H1 (cell line): ENCODE results near the gene PSORS1C2. TPM values are rescaled to one million over a fixed set of nuclear protein-coding genes. Genes with fewer than 3 reads are reported as not detected.

ENCODE experiments used
- CTCF ChIA-PET: fragments of 300-600 bp; sonication (Branson Sonifier 250); formaldehyde crosslinking; loops from one replicate; lab custom pipeline; 2021; ENCODE audit not compliant: partially characterized antibody; lab: Charles Lee
- POLR2A ChIA-PET: fragments of 300-600 bp; sonication (Branson Sonifier 250); formaldehyde crosslinking; loops from one replicate; lab custom pipeline; 2021; ENCODE audit warnings: inconsistent platforms; ENCODE audit not compliant: partially characterized antibody; lab: Charles Lee
- DNase-seq, 2 experiments: peaks; one replicate each; pipeline versions ENCODE4 v3.0.0 to v3.0.0-alpha.2; 2010 to 2022; ENCODE audit warnings: low spot score in 2 of 2, low read depth in 1 of 2, mixed read lengths in 1 of 2
- FAIRE-seq: peaks from 2 replicates; lab custom pipeline; 2011; peaks lifted over from hg19 to GRCh38; lab: Jason Lieb, UNC
- H2AFZ ChIP-seq: 2 replicates; pipeline ENCODE4 v1.8.1; 2012; ENCODE audit warnings: low read length, inconsistent platforms
- H2AK5ac ChIP-seq: 2 replicates; pipeline ENCODE4 v1.6.1; 2013; ENCODE audit warnings: low read depth, low read length
- H2BK120ac ChIP-seq: replicated peaks from 2 replicates; pipeline ENCODE3; 2013; ENCODE audit warnings: low read depth, low read length, inconsistent platforms
- H2BK12ac ChIP-seq: 2 replicates; pipeline ENCODE4 v1.6.1; 2013; ENCODE audit warnings: low read depth, low read length
- H2BK15ac ChIP-seq: 2 replicates; pipeline ENCODE4 v1.6.1; 2013; ENCODE audit warnings: low read length
- H2BK20ac ChIP-seq: 2 replicates; pipeline ENCODE4 v1.6.1; 2013; ENCODE audit warnings: low read length
- H2BK5ac ChIP-seq: 2 replicates; pipeline ENCODE4 v1.6.1; 2013; ENCODE audit warnings: low read depth, low read length
- H3K14ac ChIP-seq: 2 replicates; pipeline ENCODE4 v1.6.1; 2013; ENCODE audit warnings: inconsistent platforms; ENCODE audit not compliant: insufficient read length
- H3K18ac ChIP-seq: 2 replicates; pipeline ENCODE4 v1.6.1; 2013; ENCODE audit warnings: low read length; ENCODE audit errors: extremely low read depth
- H3K23ac ChIP-seq: 2 replicates; pipeline ENCODE4 v1.6.1; 2013; ENCODE audit warnings: inconsistent platforms; ENCODE audit not compliant: insufficient read length
- H3K23me2 ChIP-seq: 2 replicates; pipeline ENCODE4 v1.6.1; 2013; ENCODE audit warnings: low read depth, low read length
- H3K27ac ChIP-seq: 2 replicates; pipeline ENCODE4 v1.6.1; 2011; ENCODE audit warnings: low read depth, low read length, inconsistent platforms
- H3K27me3 ChIP-seq, 4 experiments: replicated peaks in 1 of 4; 1 replicate in 1 of 4; 2 replicates in 3 of 4; pipeline versions ENCODE4 v1.6.1 to v1.8.1; 2011 to 2013; ENCODE audit warnings: low read length in 3 of 4, mild to moderate bottlenecking in 3 of 4, inconsistent platforms in 2 of 4, mixed read lengths in 2 of 4, moderate library complexity in 1 of 4; ENCODE audit not compliant: control insufficient read depth in 3 of 4, insufficient read depth in 3 of 4; ENCODE audit errors: extremely low read depth in 1 of 4
- H3K36me3 ChIP-seq, 4 experiments: 2 replicates each; pipeline versions ENCODE4 v1.6.1 to v1.8.1; 2011 to 2013; ENCODE audit warnings: mild to moderate bottlenecking in 4 of 4, low read length in 3 of 4, moderate library complexity in 2 of 4, control low read depth in 1 of 4, inconsistent platforms in 1 of 4; ENCODE audit not compliant: insufficient read depth in 4 of 4, control insufficient read depth in 2 of 4
- H3K4ac ChIP-seq: replicated peaks from 2 replicates; pipeline ENCODE3; 2013; ENCODE audit warnings: low read length, low read depth, mixed read lengths, inconsistent platforms; ENCODE audit not compliant: insufficient read length
- H3K4me1 ChIP-seq, 4 experiments: replicated peaks in 1 of 4; 1 replicate in 1 of 4; 2 replicates in 3 of 4; pipeline versions ENCODE4 v1.6.1 to v1.8.1; 2011 to 2013; ENCODE audit warnings: low read length in 3 of 4, inconsistent platforms in 2 of 4, mixed read lengths in 1 of 4; ENCODE audit not compliant: insufficient read depth in 4 of 4, control insufficient read depth in 3 of 4
- H3K4me2 ChIP-seq, 2 experiments: 2 replicates each; pipeline versions ENCODE4 v1.6.1 to v1.8.1; 2011 to 2013; ENCODE audit warnings: low read depth in 2 of 2, low read length in 2 of 2, control low read depth in 1 of 2, inconsistent platforms in 1 of 2, mild to moderate bottlenecking in 1 of 2; ENCODE audit not compliant: insufficient read depth in 1 of 2
- H3K4me3 ChIP-seq, 4 experiments: fragments of 200-600, 300-600 bp in 1 of 4; sonication (generic), shearing (Covaris generic), sonication (Bioruptor Twin) in 1 of 4; 2 replicates each; pipeline versions ENCODE4 v1.5.1 to v1.8.1; 2011 to 2016; ENCODE audit warnings: low read length in 4 of 4, low read depth in 3 of 4, control low read depth in 2 of 4, inconsistent platforms in 2 of 4, mild to moderate bottlenecking in 2 of 4, mixed read lengths in 1 of 4, moderate library complexity in 1 of 4; ENCODE audit not compliant: insufficient read depth in 2 of 4; ENCODE audit errors: extremely low read depth in 1 of 4
- H3K56ac ChIP-seq: replicated peaks from 2 replicates; pipeline ENCODE3; 2013; ENCODE audit warnings: low read depth, mild to moderate bottlenecking, mixed read lengths, low read length, inconsistent platforms; ENCODE audit not compliant: insufficient read length
- H3K79me1 ChIP-seq: 2 replicates; pipeline ENCODE4 v1.6.1; 2013; ENCODE audit warnings: low read depth, low read length, control low read depth
- H3K79me2 ChIP-seq, 2 experiments: 2 replicates each; pipeline versions ENCODE4 v1.6.1 to v1.8.1; 2012 to 2013; ENCODE audit warnings: low read length in 2 of 2, mild to moderate bottlenecking in 2 of 2, inconsistent platforms in 1 of 2; ENCODE audit not compliant: insufficient read depth in 2 of 2, control insufficient read depth in 1 of 2
- H3K9ac ChIP-seq, 4 experiments: replicated peaks in 1 of 4; 1 replicate in 1 of 4; 2 replicates in 3 of 4; pipeline versions ENCODE4 v1.6.1 to v1.8.1; 2011 to 2013; ENCODE audit warnings: low read depth in 3 of 4, low read length in 3 of 4, control low read depth in 2 of 4, mild to moderate bottlenecking in 2 of 4, moderate library complexity in 2 of 4, inconsistent platforms in 1 of 4; ENCODE audit errors: extremely low read depth in 1 of 4
- H3K9me3 ChIP-seq, 2 experiments: 2 replicates each; pipeline versions ENCODE4 v1.6.1 to v1.8.1; 2012 to 2013; ENCODE audit warnings: mild to moderate bottlenecking in 2 of 2, moderate library complexity in 2 of 2, control low read depth in 1 of 2, inconsistent platforms in 1 of 2, low read depth in 1 of 2, low read length in 1 of 2, mixed read lengths in 1 of 2; ENCODE audit not compliant: insufficient read depth in 2 of 2
- H4K20me1 ChIP-seq, 2 experiments: replicated peaks in 1 of 2; 2 replicates each; pipeline versions ENCODE3 to v1.8.1; 2011 to 2013; ENCODE audit warnings: inconsistent platforms in 2 of 2, low read length in 2 of 2, mild to moderate bottlenecking in 1 of 2; ENCODE audit not compliant: insufficient read depth in 2 of 2, control insufficient read depth in 1 of 2
- H4K5ac ChIP-seq: 2 replicates; pipeline ENCODE4 v1.6.1; 2013; ENCODE audit warnings: low read length, low read depth, mixed read lengths, inconsistent platforms; ENCODE audit not compliant: insufficient read length
- H4K8ac ChIP-seq: 2 replicates; pipeline ENCODE4 v1.8.0; 2013; ENCODE audit warnings: mild to moderate bottlenecking, moderate library complexity, low read length, inconsistent platforms; ENCODE audit not compliant: insufficient read depth; ENCODE audit errors: extremely low read depth
- H4K91ac ChIP-seq: replicated peaks from 2 replicates; pipeline ENCODE3; 2013; ENCODE audit warnings: low read length, mixed read lengths, inconsistent platforms; ENCODE audit not compliant: insufficient read length
- ATF2 ChIP-seq: IDR thresholded peaks from 2 replicates; pipeline ENCODE4 v1.6.1; 2012; ENCODE audit warnings: low read length, inconsistent platforms
- BRCA1 ChIP-seq: IDR thresholded peaks from 2 replicates; pipeline ENCODE4 v1.6.1; 2012; ENCODE audit warnings: low read depth, low read length, improper control_type of control experiment
- CTBP2 ChIP-seq: IDR thresholded peaks from 2 replicates; pipeline ENCODE4 v1.7.0; 2011; ENCODE audit warnings: borderline replicate concordance, mild to moderate bottlenecking, moderate library complexity, mixed read lengths, low read length; ENCODE audit not compliant: insufficient read depth, insufficient read length
- EZH2 ChIP-seq: fragments of 200-600 bp; sonication (generic); IDR thresholded peaks from 2 replicates; pipeline ENCODE4 v1.7.1; 2012; ENCODE audit warnings: low read depth, mild to moderate bottlenecking, moderate library complexity, low read length, inconsistent platforms; ENCODE audit not compliant: severe bottlenecking
- NANOG ChIP-seq: IDR thresholded peaks from 2 replicates; pipeline ENCODE4 v1.6.1; 2011; ENCODE audit warnings: low read length, low read depth, mild to moderate bottlenecking, inconsistent platforms; ENCODE audit not compliant: insufficient read depth, poor library complexity, severe bottlenecking
- NRF1 ChIP-seq: IDR thresholded peaks from 2 replicates; pipeline ENCODE4 v1.6.1; 2011; ENCODE audit warnings: mild to moderate bottlenecking, low read depth, low read length, improper control_type of control experiment
- RFX5 ChIP-seq: IDR thresholded peaks from 2 replicates; pipeline ENCODE4 v1.6.1; 2011; ENCODE audit warnings: low read depth, low read length, improper control_type of control experiment, borderline replicate concordance
- RXRA ChIP-seq: IDR thresholded peaks from 2 replicates; pipeline ENCODE4 v1.6.1; 2011; ENCODE audit warnings: low read depth, mild to moderate bottlenecking, low read length, moderate library complexity; ENCODE audit not compliant: insufficient read depth
- SUZ12 ChIP-seq: fragments of 200-600 bp; sonication (generic); IDR thresholded peaks from 2 replicates; pipeline ENCODE4 v1.6.1; 2012; ENCODE audit warnings: mild to moderate bottlenecking, inconsistent platforms, low read length, moderate library complexity, mixed read lengths
- TAF7 ChIP-seq: optimal IDR thresholded peaks from 2 replicates; pipeline ENCODE3; 2011; ENCODE audit warnings: low read depth, mild to moderate bottlenecking, inconsistent platforms, low read length, moderate library complexity, borderline replicate concordance
- WGBS, 2 experiments: shearing (Covaris generic) in 1 of 2; methylation state at CpG; one replicate each; pipeline versions ENCODE4 v1.1.6 to v1.1.7; 2013 to 2015; ENCODE audit warnings: low lambda C conversion rate in 2 of 2, mixed read lengths in 2 of 2, inconsistent platforms in 1 of 2, low coverage in 1 of 2, missing lambda C conversion rate in 1 of 2; ENCODE audit not compliant: insufficient replicate concordance in 2 of 2, insufficient coverage in 1 of 2, insufficient read length in 1 of 2; ENCODE audit errors: extremely low coverage in 1 of 2, missing lambda C conversion rate in 1 of 2; 5-methylcytosine and 5-hydroxymethylcytosine counted together
- polyA plus RNA-seq, 7 experiments: library from polyadenylated mRNA; depleted of rRNA in 3 of 7; stranded (reverse) in 5 of 7; unstranded in 2 of 7; fragments of >200 nt in 5 of 7; fragments of 200-250 nt in 2 of 7; gene quantifications; 1 replicate in 5 of 7; 2 replicates in 1 of 7; 4 replicates in 1 of 7; pipeline versions ENCODE4 v1.2.1 to v1.2.3, GENCODE V29; 2011 to 2013; ENCODE audit warnings: missing spikeins in 2 of 7, mixed read lengths in 2 of 7
- total RNA-seq: library from RNA; stranded (reverse); fragmentation: NEBNext Ultra II Directional; extraction: Animal tissue kit (Norgen Biotek cat#: 25700); gene quantifications from 2 replicates; pipeline ENCODE4 v1.2.1, GENCODE V29; 2021

PSORS1C2 gene
- total and polyA plus RNA-seq, 2 of the 8 experiments (the other 6 are each of a cell fraction or from before 2014, with no cell fraction given): 0.11 TPM; not detected in 1

- Histone ChIP-seq H4K91ac (no peak overlapping the region), H4K5ac (no peak overlapping the region), H4K20me1 (peaks cover 0 to 3% of the 10 kb centered on the region in 2 experiments), H3K4me2 (no peak overlapping the region), H2BK20ac (no peak overlapping the region), H3K14ac (no peak overlapping the region), H3K9me3 (no peaks in the 10 kb centered on the region), H3K23me2 (no peaks in the 10 kb centered on the region; the same call in 1 of the 2 replicates), H3K27ac (no peak overlapping the region), H3K56ac (no peak overlapping the region), H2AK5ac (no peak overlapping the region), H3K4me3 (no peak overlapping the region), H3K79me2 (no peaks in the 10 kb centered on the region), H3K23ac (no peak overlapping the region), H3K79me1 (no peaks in the 10 kb centered on the region), H3K9ac (no peak overlapping the region), H2BK5ac (peak overlapping the region; percentile 75), H3K4me1 (0 out of 7 replicates have a peak, but pooled peaks cover 0 to 2% (median 0%) of the 10 kb centered on the region in 4 experiments), H3K27me3 (no peaks in the 10 kb centered on the region), H4K8ac (no peak overlapping the region; the same call in 1 of the 2 replicates), H2BK12ac (no peak overlapping the region), H3K36me3 (peaks cover 0 to 34% (median 8%) of the 10 kb centered on the region in 4 experiments), H2AFZ (no peak overlapping the region), H3K18ac (no peak overlapping the region), H2BK120ac (no peak overlapping the region), H3K4ac (no peak overlapping the region), H2BK15ac (no peak overlapping the region)
- DNase-seq (no peak), FAIRE-seq (no peak)
- WGBS, 2 experiments: 84% methylated on average over 6 of the region's 6 CpGs; no CpG with 5 or more reads in 1 of the 2 experiments
- POLR2A ChIA-PET: interaction anchor here (61.6 to 68.5 kb wide), 2 partner anchors 2 to 19 kb away, joined by 2251 read pairs; partner anchors contain the start of genes CCHCR1, CDSN, POU5F1 and PSORS1C1
- CTCF ChIA-PET: interaction anchor here (1.1 to 3.2 kb wide), 4 partner anchors 11 to 63 kb away, joined by 4 to 15 read pairs (median 10); partner anchors contain the start of gene PSORS1C2
- TF ChIP-seq RXRA (no peak), BRCA1 (no peak), TAF7 (no peak), RFX5 (no peak), NRF1 (no peak), NANOG (no peak), CTBP2 (no peak), EZH2 (no peak), ATF2 (no peak), SUZ12 (no peak)
Measured at GRCh38 chr6:31149827-31150447, 11.1 kb upstream of the PSORS1C2 start.
